ENCODE data around the gene ANKS1A. TPM values are rescaled to one million over a fixed set of nuclear protein-coding genes. Genes with fewer than 3 reads are reported as not detected.

Gene ANKS1A
- total RNA-seq, 1 donor from 2014 or later: 49.7 TPM

DNA sequence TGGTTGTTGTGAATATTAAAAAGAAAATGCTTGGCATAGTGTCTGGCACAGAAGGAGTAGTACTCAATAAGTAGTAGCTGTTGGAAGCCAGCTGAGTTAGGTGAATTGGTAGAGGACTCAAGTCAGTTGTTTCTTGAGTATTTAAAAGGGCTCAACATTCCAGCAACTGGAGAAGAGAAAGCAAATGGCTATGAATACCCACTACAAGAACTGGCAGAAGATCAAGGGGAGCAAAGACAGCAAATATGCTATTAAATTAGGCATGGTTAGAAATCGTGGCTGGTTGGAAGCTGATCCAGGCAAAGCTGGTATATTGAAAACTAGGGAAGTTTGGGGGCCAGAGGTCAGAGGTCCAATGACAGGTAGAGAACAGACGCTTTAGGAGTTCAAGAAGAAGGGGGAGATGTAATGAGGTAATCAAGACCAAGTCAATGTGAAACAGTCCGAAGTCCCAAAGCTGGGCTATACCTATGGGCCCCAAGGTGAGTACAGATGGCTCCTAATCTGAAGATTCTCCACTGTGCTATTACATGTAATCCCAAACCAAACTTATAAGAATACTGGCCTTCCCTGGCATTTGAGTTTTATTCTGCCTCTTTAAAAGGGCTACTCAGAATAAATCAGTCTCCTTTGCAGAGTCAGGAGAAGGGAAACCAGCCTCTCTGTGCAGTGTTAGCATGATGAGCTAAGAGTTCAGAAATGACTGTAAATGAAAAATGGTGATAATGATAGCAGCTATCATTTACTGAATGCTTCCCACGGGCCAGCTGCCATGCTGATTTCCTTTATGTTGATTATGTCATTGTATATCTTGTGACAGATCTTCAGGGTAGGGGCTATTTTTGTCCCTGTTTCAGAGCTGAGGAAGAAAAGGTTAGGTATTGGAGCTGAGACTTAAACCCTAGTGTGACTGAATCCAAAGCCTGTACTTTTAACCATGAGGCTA is 122.3 kb downstream of the ANKS1A start:
- DNase-seq (ENCODE audit: low spot score): no peak
- intact Hi-C loops (cut with DNase I): no loop called here
- ATAC-seq: no peak

DNA sequence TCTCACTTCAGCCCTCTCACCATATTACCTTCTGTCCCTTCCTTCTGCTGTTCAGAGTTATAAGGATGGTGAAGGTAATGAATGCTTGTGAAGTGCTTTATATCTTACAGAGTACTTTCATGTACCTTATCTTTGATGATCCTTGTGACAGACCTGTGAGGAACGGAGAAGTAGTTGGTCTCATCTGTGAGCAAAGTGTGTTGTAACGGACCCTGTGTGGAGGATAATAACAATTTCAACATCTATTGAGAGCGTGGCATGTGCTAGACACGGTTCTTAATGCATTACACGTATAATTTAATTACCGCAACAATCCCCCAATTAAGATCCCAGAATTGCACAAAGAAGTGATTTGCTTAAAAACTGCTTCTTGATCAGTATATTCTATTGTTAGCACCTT is 124.6 kb downstream of the ANKS1A start:
- no peak for DNase-seq (ENCODE audit: low spot score)
- intact Hi-C loops (cut with DNase I): no loop called here
- no peak for ATAC-seq

DNA sequence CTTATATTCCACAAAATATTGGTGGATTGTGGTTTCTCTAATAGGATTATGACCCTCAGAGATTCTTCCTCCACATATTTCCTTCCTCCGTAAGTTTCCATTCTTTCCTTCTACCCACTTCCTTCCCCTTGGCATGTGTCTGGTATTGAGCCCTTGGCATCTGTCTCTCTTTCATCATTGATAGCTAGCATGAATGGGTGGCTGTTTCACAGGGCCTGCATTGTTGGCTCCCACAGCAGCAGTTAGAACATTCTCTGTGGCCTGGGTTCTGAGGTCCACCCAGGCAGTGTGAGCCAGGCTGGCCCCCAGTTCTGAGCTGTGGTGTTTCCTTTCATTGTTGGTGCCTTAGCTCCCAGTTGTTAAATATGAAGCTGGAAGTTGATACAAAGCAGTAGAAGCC is 125.3 kb downstream of the ANKS1A start:
- DNase-seq (ENCODE audit: low spot score) (no peak), ATAC-seq (peak; percentile 11)
- intact Hi-C loops (cut with DNase I): no loop called here

DNA sequence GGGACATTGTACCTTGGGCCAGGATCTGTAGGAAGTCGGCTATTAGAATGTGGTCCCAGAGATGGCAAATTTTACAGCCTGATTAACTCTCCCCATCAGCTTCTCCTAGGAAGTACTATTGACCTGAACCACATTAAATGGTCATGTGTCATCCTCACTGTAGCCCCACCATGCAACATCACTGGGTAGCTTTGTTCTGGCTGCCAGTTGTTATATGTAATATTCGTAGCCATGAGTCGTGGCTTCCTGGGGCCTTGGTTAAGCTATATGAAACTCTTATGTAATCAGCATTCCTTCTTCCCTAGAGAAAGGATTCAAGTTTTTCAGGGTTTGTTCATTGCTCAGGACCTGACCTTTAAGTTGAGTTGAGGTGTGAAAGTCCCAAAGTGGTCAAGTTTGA is 125.7 kb downstream of the ANKS1A start:
- no peak for DNase-seq (ENCODE audit: low spot score)
- intact Hi-C loops (cut with DNase I): no loop called here
- ATAC-seq: no peak

DNA sequence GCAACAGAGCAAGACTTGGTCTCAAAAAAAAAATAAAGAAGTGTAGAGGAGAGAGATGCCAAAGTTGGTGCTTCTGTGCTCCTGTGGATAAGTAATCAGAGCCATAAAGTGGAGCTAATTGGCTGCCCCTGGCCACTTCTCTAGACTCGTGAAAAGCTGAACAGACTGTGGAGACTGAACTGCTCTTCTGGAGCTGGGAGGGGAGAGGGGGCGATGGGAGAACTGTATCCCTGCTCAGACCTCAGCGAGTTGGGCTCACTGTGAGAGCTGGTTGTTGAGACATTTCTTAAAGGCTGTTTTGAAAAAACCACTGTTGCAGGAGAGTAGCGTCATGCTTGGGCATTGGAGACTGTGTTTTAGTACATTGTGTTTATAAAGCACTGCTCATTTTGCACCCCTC is 126.4 kb downstream of the ANKS1A start:
- DNase-seq (ENCODE audit: low spot score) (no peak), ATAC-seq (no peak)
- intact Hi-C loops (cut with DNase I): no loop called here

DNA sequence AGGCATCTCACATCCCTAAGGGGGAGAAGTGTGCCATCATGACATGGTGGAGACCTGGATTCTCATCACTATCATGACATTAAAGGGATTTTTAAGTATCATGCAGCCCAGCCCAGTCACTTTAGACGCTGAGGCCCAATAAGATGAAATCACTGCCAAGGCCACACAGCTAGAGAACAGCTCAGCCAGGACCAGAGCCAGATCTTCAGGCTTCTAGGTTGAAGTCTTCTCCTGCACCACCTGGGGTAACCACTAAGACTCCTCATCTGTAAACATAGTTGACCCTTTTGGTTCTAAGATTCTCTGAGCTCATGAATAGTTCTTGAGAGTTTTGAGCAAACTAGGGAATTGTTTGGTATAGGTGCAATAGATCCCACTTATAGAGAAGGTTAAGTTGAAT is 126.9 kb downstream of the ANKS1A start:
- ATAC-seq: peak; percentile 40
- intact Hi-C loops (cut with DNase I): no loop called here

DNA sequence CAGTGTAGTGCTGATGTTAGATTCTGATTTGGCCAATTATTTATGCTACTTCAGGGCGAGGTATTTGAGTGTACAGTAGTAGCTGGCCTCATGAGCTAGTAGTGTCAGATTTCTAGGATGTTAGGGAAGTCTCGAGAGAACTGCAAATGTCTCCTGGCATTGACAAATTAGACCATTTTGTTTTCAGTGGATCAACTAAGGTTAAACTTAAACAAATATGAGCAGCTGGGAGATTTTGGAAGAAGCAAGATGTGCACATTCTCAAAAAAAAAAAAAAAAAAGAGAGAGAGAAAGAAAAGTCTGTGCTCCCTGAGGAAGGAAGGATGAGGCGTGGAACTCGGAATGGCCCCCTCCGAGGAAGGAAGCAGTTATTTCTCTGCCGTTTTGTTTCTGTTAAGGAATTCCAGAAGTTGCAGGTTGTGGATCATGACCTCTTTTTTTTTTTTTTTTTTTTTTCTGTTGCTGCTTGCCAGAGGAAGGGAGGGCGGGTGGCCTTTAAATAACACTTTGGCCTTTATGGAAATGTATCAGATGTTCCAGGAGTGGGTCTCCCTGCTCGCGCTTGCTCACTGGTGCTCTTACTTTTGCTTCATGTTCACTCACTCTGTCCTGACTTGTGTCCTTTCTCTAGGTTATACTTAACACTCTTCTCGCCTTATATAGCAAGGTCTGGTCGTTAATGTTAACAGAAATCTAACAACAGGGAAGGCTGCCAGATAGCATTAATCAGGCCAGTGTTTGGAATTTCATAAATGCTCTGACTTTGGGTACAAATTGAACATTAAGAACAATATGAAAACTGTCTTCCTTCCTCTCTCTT is 127.7 kb downstream of the ANKS1A start:
- DNase-seq (ENCODE audit: low spot score) (no peak), ATAC-seq (peak; percentile 77)
- intact Hi-C loops (cut with DNase I): no loop called here

More for the DNA sequence above, 126.9 kb downstream of the ANKS1A start:
- no peak for DNase-seq (ENCODE audit: low spot score)

DNA sequence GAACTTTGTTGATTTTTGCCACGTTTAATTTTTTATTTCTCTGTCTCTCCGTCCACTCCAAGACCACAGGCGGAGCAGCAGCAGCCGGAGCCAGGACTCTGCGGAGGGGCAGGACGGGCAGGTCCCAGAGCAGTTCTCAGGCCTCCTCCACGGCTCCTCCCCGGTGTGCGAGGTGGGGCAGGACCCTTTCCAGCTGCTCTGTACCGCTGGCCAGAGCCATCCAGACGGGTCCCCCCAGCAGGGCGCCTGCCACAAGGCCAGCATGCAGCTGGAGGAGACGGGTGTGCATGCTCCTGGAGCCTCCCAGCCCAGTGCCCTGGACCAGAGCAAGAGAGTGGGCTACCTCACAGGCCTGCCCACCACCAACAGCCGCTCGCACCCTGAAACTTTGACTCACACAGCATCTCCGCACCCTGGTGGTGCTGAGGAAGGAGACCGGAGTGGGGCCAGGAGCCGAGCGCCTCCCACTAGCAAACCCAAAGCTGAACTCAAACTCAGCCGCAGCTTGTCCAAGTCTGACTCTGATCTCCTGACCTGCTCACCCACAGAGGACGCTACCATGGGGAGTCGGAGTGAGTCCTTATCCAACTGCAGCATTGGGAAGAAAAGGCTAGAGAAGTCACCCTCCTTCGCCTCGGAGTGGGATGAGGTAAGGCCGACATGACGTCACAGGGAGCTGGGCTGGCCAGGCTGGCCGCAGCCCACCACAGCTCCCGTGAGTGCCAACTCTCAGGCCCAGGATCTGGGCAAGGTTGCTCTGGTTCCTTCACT is 128.5 kb downstream of the ANKS1A start:
- ATAC-seq: peak; percentile 77
- intact Hi-C loops (cut with DNase I): no loop called here
- DNase-seq (ENCODE audit: low spot score): peak; percentile 83

DNA sequence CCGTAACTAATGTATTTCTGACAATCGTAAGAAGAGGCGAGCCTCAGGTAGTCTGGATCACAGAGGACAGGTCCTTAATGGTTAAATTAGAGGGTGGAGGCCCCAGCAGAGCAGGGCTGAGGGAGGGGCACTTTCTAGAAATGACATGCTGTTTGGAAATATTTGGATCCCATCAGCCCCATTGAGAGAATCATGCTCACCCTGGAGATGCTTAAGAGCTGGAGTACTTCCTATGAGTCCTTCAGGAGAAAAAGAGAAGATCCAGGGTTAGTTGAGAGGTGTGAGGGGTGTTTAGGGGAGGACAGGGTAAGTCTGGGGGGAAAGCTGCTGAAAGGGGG is 129.1 kb downstream of the ANKS1A start:
- intact Hi-C loops (cut with DNase I): no loop called here
- no peak for DNase-seq (ENCODE audit: low spot score)
- ATAC-seq: peak; percentile 28

DNA sequence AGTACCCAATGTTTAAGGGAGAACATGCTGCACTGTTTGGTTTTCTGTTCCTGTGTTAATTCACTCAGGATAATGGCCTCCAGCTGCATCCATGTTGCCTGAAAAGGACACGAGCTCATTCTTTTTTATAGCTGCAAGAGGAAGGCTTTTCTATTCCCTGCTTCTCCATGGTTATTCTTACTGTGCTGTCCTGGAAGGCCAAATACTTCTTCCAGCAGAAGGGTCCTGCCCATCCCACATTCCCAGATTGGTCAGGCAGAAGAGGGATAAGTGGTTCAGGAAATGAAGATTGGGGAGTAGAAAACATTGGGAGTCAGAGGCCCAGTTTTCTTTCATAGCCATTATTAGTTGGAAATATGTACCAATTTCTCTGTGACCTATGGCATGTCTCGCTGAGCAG is 129.7 kb downstream of the ANKS1A start:
- intact Hi-C loops (cut with DNase I): no loop called here
- DNase-seq (ENCODE audit: low spot score) (no peak), ATAC-seq (no peak)

DNA sequence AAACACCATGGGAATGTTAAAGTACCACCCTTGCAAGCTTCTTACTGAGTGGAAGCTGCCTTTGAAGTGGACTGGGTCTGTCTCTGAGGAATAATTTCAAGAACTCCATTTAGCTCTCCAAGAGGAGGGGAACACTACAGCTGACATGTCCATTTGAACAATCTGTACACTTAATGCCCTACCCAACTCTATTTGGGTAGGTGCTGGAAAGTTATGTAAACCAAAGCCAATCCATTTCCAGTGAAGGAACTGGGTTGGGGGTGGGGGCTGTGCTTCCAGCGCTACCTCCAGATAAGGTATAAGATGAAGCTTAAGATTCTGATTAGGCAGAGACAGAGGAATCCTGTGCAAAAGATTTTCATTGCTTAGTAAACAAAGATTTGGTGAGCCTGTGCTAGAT is 130.1 kb downstream of the ANKS1A start:
- no peak for ATAC-seq
- intact Hi-C loops (cut with DNase I): no loop called here
- no peak for DNase-seq (ENCODE audit: low spot score)

DNA sequence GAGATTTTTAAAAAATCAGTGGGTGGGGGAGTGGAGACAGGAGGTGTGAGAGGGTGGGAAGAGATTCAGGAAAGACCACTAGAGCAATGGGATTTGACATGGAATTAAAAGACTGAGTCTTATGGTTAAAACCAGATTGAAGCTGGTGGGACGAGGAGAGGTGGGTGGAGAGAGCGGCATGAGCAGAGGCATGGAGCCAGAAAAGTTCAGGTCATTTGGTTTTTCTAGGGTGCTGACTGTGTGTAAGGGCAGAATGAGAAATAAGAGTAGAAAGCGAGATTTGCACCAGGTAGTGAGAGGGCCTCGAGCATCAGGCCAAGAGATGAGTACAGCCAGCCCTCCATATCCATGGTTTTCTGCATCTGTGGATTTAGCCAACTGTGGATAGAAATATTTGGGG is 130.8 kb downstream of the ANKS1A start:
- no peak for DNase-seq (ENCODE audit: low spot score)
- intact Hi-C loops (cut with DNase I): no loop called here
- no peak for ATAC-seq

DNA sequence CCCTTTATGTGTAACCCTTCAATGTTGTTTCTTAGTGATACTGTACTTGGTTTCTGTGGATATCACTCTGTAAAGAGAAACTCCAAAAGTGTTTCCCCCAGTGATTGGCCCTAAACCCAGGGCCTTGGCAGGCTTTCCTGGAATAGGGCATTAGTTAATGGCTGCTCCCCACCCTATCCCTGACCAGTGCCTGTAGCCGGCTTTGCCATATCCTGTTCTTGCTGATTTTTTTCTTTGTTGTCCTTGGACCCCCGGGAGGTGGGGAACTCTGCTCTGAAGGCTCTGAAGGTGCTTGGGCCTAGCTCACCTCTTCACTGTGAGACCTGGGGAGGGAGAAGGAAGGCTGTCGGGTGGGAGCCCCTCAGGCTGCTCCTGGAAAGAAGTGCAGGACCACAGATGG is 131.9 kb downstream of the ANKS1A start:
- intact Hi-C loops (cut with DNase I): no loop called here
- ATAC-seq (no peak), DNase-seq (ENCODE audit: low spot score) (no peak)

DNA sequence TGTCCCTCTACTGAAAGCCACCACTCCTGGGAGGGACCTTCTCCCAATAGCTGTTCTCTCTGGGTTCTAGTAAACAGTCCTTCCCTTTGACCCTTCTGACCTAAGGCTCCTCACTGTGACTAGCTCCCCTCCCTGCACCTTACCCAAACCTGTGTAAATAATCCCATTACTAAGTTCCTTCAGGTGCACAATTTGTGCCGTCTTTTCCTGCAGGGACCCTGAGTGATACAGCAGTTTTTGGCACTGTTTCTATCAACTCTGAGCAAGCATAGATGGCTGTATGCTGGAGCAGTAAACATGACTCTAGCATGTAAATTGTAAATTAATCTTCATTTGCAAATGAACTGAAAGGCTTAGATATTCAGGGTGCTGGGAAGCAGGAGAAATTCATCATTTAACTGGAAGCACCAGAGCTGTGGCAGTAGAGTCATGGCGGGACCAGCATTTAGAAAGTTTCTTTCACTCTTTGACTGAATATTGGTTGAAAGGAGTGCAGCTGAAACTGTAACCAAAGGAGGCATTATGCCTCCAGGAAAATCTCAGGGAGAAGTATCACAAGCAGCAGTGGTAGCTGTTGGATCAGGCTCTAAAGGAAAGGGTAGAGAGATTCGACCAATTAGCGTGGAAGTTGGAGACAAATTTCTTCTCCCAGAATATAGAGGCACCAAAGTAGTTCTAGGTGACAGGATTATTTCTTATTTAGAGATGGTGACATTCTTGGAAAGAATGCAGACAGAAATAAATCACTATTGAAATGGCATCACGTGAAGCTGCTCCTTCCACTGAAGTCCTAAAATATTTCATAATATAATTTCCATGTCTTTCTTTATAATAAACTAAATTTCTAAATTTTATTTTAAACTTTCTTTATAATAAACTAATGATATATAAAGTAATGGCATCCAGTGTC is 134.3 kb downstream of the ANKS1A start:
- no peak for ATAC-seq
- no peak for DNase-seq (ENCODE audit: low spot score)
- intact Hi-C loops (cut with DNase I): no loop called here

DNA sequence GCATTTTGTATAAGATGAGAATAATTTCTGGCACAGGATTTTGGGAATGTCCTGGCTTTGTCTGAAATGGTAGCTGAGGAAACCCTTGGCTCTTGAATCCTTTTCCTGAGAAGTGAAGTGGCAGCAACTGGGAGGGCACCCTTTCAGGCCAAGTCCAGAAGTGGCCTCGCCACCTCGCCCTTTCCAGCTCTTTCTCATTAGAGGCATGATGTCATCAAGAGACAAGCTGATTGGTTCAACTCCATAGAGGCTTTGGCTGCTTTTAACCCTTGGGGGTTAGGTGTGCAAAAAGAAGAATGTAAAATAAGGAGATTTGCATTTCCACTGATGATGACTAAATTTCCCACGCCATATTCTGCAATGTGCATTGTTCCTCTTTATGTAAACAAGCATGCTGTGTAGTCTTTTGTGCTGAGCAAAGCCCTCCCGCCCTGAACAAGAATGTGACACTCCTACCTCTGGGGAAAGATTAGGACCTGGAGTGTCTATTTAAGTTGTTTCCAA is 135.5 kb downstream of the ANKS1A start:
- DNase-seq (ENCODE audit: low spot score) (no peak), ATAC-seq (peak; percentile 82)
- intact Hi-C loops (cut with DNase I): no loop called here

DNA sequence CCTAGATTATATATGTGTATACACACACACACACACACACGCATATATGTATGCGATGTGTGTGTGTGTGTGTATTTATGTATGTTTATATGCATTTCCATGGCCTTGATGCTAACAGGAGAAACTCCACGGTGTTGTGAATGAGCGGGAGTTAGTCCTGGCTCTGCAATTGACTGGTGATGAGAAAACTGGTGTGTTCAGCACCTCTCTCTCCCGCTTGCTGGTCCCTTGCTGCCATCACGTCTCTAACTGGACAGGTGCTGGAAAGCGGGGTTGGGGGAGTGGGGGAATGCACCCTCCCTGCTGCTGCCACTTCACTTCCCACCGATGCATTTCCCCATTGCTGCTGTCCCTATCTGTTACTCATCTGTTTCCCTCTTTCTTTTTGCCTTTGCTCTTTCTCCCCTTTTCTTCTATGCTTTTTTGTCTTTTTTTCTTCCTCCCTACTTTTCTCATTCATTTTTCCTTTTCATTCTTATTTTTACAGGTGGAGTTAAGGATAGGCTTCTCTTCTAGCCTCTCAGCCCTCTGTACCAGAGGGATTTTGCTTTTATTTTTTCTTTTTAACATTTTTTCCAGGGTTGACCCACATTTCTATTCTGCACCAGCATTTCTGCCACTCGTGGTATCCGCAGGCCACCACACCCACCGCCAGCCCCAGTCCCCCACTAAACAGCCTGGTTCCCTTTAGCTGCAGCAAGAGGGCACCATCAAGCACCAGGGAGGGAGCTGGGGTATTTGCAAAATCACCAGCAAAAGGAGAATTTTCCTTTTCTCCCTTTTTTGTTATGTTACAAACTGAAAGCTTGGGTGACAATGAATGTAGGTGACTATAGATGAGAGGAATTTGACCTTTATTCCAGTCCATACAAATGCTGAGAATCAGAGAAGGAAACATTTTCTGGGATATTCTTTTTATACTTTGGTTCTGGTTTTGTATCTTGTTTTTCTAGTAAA is 136.5 kb downstream of the ANKS1A start:
- no peak for ATAC-seq
- intact Hi-C loops (cut with DNase I): no loop called here

More for the DNA sequence above, 136.5 kb downstream of the ANKS1A start:
- no peak for DNase-seq (ENCODE audit: low spot score)
